HG02642 (cell line): ENCODE data around the gene SURF4.
A peak's percentile ranks its signal among the peaks of the same experiment; 100 is the strongest.

Experiments used
- ATAC-seq: cut with Tn5 transposase; IDR thresholded peaks from one replicate; pipeline ENCODE4 v1.9.1; 2021; ENCODE audit warnings: mild to moderate bottlenecking; ENCODE audit not compliant: unreplicated experiment, poor library complexity

Gene SURF4

DNA sequence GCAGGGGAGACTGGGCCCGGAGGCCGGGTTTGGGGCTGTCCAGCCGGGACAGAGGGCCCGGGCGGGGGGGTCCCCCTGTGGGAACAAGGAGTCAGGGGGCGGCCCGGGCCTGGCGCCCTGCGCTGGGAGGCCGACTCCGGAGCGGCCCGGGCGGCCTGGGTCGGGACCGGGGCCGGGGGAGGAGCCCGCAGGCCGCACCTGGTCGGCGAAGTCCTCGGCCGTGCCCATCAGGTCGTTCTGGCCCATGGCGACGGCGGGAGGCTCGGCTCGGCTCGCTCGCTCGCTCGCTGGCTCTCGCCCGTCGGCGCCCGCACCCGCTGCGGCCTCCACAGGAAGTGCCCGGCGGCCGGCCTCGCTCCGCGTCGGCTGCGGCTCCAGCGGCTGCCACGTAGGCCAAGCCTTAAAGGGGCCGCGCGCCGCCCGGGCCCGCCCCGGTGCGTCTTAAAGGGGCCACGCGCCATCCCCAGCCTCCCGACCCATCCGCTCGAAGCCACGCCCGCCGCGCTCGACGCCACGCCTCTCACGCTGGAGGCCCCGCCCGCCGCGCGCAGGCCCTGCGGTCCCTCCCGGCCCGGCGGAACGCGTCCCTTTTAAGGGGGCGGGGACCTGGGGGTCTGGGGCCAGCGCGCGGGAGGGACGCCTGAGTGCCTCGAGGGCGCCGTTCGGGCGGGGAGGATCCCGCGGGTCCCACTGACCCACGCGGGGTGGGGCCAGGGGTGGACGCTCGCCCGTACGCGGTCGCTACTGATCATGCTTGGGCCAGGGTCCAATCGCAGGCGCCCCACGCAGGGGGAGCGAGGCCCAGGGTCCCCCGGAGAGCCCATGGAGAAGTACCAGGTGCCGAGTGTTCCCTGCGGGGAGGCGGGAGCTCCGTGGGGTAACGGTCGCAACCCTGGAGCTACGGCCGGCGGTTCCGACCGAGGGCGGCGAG lies at the start of gene SURF4, which contains the start of gene STKLD1:
Gene SURF4 (minus strand): TSS at position 337 of the 931 bp plus-strand sequence. CDS start 91 bp downstream, at position 246.
Gene STKLD1 (plus strand): TSS at position 643 of the 931 bp plus-strand sequence. CDS start 108 bp downstream, at position 751.
- peak; percentile 92 for ATAC-seq

DNA sequence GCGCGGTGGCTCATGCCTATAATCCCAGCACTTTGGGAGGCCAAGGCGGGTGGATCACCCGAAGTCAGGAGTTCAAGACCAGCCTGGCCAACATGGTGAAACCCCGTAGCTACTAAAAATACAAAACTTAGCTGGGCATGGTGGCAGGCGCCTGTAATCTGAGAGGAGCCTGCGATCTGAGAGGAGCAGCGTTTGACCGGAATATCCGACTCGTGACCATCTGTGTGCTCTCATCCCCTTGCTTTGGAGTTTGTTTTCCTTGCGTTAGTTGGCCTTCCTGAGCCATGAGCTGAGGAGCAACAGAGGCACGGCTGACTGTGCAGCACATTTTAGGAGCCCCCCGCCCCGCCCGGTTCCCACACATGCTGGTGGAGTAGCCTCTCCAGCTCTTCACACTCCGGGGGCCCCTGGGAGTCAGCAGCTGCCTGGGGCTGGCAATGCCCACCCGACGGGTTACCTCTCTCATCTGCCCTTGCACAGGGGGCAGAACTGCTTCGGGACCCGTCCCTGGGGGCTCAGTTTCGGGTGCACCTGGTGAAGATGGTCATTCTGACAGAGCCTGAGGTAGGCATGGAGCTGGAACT lies 49.3 kb upstream of the SURF4 start:
- no peak for ATAC-seq

DNA sequence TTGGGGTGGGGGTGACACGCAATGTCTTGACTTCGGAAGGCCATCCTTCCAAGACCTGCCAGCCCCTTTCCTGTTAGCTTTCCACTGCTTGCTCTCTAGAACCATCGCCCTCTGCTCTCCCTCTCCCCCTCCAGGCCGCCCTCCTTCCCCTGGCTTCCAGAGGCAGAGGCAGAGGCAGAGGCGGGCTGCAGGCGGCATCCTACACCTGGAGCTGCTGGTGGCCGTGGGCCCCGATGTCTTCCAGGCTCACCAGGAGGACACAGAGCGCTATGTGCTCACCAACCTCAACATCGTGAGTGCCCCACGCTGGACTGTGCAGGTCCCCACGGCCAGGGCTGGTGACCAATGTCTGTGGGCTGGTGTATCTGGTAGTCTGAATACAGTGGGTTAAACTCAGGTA lies 48.3 kb upstream of the SURF4 start:
- no peak for ATAC-seq

DNA sequence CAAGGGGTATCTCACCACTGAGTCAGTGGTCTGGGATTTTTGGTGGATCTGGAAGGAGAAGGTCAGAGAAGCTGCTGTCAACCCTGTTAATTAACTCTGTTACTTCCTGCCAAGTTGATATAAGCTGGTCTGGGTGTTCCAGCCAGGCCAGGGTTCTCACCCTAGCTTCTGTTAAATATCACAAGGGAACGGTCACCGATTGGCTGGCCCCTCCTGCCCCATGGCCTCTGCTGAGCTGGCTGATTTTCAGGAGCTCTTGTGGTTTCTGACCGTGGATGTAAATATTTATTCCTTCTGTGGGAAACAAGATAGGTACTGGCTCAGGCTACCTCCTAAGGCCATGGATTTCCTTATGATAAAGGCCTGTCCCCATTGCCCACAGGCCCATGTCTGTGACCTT lies 47.4 kb upstream of the SURF4 start:
- ATAC-seq, result no peak

DNA sequence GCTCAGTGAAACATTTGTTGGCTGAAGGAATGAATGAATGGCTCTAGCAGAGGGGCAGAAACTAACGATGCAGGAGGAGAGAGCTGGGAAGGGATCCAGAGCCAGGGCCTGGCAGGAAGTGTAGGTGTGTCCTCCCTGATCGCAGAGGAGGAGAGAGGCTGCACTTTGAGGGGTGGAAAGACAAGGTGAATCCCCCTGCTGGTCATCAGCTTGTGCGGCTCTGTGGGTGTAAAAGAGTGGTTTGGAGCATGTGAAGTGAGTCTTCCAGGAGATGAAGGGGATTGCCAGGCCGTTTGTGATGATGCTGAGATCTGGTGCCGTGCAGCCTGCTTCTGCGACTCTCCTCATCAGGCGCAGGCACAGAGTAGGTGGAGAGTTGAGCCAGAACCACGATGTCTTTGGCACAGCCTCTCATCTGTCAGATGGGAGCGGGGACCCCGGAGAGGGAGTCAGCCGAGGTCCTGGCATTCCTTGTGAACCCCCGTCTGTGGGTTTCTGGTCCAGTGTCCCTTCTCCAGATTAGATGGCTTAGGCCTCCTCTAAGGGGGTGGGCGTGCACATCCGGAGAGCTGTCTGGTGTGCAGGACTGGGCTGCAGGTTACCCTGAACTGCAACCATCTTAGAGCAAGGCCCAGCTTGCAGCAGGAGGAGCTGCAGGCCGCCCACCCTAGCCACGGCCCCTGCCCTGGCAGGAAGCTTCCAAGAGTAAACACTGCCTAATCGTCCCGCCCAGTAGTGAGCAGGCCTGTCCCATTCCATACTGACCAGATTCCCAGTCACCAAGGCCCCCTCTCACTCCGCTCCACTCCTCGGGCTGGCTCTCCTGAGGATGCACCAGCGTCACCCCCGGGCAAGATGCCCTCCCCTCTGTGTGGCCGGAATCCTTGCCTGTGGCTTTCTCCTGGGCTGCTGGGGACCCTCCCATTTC lies 46.0 kb upstream of the SURF4 start, which contains the start of gene ADAMTS13:
Gene ADAMTS13 (plus strand): TSS at position 753 of the 928 bp plus-strand sequence. CDS start 77 bp downstream, at position 830.
- ATAC-seq, result no peak

DNA sequence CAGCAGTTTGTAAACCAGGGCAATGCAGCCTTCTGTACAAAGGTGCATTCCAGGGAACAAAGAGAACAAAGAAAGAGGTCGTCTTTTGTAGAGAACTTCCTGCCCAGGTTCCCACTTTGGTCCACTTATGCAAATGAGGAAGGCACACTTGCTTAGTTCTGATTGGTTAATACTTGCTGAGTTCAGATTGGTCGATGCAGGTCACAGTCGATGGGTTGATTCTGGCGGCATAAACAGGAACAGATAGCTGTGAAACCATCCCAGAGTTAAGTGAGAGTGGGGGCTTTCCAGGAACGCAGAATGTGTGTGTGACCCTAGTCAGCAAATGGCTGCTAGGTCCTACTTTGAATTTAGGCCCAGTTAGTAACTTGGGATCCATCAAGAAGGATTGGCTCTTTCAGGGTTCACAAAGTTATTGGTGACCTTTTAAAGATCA lies 44.5 kb upstream of the SURF4 start:
- ATAC-seq, result no peak

DNA sequence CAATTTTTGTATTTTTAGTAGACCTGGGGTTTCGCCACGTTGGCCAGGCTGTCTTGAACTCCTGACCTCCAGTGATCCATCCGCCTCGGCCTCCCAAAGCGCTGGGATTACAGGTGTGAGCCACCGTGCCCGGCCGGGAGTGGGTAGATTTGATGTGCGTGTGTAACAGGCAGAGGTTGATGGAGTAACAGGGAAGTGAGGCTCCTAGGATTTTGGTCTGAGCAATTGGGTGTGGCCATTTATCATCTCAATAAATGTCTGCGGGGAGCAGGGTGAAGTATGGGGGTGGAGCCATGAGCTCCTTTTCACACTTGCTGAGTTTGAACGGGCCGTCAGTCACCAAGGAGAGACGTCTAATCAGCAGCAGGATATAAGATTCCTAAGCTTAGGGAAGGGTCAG lies 43.1 kb upstream of the SURF4 start:
- ATAC-seq, result no peak

DNA sequence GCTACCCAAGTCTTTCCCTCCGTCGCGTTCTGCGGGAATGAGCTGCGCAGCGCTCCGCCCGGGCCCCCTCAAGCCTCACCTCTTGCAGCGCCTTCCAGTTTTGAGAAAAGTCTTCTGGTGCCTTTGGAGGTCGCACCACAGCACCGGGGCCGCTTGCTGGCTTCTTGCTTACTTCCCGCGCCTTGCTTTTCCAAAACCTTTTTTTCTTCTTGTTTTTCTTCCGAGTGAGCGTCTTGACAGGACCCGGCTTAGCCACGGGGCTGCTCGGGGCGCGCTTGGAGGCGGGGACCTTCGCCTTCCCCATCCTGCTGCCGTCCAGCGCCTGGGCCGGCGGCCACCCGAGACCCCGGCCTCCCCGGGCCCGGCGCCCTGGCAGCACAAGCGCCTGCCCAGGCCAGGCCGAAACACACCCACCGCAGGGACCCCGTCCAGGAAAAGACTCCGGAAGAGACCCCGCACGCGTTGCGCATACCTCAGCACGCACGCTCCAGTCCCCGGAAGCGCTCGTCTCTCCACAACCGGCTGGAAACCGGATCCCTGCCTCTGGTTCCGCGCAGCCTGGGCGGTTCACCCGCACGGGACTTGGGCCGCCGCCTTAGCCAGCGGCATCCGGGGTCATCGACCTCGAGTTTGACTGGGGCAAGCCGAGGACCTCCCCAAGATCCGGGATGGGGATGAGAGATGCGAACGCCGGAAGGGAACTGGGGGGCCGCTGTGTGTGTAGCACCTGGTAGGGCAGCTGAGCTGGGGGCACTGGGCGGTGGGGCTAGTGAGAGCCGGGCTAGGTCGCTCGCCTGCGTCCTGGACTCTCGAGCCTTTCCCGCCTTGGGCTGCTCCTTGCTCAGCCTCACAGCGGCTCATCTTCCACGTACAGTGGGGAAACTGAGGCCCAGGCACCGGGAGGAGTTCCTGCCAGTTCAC lies 41.9 kb upstream of the SURF4 start, which contains the start of gene REXO4:
Gene REXO4 (minus strand): TSS at position 470 of the 921 bp plus-strand sequence. CDS start 166 bp downstream, at position 304.
- peak; percentile 69 for ATAC-seq

DNA sequence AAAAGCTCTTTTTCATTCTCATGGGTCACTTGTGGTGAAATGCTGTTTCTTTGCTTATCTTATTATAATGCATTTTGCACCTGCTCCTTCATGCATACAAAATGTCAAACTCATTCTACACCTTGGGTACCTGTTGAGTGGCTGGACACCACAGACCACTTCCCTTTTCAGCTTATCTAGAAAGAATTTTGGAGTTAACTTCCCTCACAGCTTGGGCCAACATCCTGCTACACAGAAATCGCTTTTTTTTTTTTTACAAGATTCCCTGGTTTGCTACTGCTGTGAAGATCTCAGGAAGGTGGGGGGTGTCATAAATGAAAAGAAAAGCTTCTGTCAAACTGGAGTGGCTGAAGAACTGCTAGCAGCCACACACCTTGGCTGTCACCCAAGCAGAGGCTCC lies 39.3 kb upstream of the SURF4 start:
- ATAC-seq, result no peak

DNA sequence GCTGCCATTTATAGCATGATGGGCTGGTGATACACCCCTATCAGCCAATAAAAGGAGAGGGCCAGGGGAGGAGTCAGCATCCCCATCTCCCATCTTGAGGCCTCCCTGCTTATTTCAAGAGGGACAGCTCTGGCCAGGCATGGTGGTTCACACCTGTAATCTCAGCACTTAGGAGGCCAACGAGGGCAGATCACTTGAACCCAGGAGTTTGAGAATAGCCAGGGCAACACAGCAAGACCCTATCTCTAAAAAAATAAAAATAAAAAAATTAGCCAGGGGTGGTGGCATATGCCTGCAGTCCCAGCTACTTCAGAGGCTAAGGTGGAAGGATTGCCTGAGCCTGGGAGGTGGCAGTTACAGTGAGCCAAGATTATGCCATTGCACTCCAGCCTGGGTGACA lies 32.2 kb upstream of the SURF4 start:
- ATAC-seq, result no peak

DNA sequence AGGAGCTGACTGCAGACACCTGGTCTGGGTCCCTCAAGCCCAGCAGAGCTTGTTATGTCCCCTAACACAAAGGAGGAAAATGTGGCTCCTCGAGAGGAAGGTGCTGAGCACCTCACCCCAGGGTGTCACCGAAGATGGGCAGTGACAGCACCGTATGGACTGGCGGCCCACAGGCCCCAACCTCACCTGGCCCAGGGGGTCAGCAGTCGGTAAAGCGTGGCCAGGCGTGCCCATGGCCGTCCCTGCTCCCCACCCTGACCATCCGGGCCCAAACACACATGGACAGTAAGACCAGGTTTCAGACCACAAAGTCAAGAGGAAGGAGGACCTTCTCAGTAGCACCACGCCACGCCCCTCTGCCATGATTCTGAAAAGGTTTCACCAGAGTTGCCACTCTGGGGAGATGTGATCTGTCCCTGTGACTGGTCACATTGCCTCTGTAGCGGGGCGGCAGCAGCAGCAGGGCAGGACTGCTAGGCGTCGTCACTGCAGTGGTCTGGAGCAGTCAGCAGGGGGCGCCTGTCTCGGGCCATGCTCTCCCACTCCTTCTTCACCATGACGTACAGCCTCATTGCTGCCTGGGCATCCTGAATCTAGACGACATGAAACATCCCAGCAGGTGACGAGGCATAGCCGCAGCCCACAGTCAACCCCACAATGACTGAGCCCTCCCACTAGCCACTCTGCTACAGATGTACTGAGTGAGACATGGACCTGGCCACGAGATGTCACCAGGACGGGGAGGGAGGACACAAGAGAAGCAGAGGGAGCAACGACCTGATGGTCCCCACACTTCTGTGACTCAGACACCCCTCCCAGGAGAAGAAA lies 30.8 kb upstream of the SURF4 start:
- peak; percentile 70 for ATAC-seq

DNA sequence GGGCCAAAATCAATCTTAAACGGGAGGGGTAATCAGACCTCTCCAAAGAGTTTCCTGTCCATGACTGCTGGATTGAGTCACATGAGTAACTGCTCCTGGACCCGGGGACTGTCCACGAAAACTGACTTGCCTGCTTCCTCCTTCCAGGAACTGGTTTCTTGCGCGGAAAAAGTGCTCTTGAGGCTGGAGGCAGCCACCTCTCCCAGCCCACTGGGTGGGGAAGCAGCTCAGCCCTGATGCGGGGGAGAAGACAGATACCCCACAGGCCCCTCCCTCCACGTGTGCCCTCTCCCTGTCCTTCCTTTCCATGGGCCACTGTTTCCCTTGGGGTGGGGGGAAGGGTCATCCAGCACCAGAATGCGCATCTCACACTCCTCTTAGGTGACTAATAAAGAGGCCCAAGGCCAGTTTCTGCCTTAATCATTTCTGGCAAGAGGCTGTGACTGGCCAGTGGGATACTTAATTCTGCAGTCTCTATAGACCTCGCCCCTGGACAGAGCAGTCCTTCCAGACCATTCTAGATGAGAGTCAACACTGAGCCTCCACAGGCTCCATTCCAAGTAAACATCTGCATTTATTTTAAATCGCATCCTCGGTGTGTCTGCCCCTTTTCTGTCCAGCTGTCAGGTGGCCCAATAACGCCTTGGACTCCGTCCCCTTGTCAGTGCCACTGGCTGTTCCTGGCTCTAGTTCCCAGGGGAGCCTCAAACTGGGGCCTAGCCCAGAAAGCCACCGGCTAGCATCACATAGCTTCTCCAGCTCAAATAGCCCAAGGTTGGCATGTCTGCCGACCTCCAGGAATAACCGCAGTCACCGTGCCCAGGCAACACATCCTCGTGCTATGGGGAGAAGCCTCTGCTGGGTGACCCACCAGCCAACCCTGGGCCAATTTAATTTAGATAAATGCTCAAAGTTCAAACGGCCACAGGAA lies 29.9 kb upstream of the SURF4 start:
- no peak for ATAC-seq

DNA sequence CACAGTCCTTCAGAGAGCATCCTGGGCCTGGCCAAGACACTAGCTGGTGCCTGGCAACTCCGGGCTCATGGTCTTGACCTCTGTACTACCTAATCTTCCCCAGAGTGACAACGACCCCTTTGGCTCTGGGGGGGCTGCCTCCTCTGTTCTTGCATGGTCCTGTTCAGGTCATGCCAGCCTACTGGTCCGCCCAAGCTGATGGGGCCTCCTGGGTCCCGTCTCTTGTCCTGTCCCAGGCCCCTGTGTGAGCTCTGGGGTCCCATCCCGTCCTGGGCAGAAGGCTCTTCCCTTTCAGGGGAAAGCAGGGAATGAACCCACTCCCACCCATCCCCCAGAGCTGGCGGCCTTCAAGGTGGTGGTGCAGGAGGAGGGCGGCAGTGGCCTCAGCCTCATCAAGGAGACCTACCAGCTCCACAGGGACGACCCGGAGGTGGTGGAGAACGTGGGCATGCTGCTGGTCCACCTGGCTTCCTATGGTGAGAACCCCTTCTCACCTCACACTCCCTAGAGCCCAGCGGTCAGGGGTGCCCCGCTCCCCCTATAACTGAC lies 28.7 kb upstream of the SURF4 start:
- no peak for ATAC-seq

DNA sequence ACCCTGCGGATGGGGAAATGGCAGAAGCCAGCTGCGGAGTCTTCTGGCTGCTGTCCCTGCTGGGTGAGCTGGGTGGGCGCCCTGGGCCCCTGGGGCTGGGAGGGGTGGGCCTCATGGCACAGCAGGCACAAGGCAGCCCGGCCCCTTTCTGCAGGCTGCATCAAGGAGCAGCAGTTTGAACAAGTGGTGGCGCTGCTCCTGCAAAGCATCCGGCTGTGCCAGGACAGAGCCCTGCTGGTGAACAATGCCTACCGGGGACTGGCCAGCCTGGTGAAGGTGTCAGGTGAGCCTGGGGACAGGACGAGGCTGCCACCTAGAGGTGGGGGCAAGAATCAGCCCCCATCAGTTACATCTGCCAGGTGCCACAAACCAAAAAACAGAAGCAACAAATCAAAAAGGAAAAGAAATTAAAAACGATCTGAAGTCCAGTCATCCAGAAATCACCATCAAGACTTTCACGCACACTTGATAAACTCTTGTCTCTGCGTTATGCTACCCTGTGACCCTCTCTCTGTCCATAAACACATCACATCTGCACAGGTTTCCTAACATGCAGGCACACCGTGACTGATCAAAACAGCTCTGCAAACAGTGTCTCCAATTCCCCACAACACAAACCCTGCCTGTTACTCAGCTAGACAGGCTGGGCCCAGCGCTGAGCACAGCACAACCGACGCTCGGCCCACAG lies 28.1 kb upstream of the SURF4 start:
- ATAC-seq, result no peak

DNA sequence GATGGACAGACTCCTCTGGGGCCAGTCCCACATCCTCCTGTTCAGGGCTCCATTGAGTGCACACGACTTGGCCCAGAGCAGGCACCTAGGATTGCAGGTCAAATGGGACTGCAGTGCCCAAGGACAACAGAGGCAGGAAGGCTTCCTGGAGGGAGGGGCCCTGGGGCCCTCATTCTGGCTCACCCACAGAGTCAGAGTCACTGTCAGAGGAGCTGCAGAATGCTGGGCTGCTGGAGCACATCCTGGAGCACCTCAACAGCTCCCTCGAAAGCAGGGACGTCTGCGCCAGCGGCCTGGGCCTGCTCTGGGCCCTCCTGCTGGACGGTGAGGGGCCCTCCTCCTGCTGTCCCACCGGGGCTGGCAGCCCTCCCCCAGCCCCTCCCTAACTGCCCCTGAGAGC lies 26.8 kb upstream of the SURF4 start:
- ATAC-seq, result no peak

DNA sequence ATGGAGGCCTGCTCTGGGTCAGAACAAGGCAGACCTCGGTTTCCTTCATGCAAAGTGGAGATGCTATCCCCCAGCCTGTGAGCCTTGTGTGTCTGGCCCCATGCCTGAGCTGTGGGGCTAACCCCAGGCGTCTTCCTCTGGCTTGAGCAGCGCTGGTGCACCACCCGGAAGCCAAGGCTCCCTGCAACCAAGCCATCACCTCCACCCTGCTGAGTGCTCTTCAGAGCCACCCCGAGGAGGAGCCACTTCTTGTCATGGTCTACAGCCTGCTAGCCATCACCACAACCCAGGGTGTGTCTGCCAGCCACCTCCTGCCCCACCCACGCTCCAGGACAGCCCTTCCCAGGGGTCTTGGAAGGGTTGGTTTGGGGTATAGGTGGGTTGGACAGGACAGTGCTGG lies 25.7 kb upstream of the SURF4 start:
- no peak for ATAC-seq
